Right atrium auricular region (tissue), 2 donors: ENCODE results near the gene ILDR1. TPM values are rescaled to one million over a fixed set of nuclear protein-coding genes. Genes with fewer than 3 reads are reported as not detected.

Source experiments
- DNase-seq: peaks from one replicate; pipeline ENCODE4 v3.0.0-alpha.2; 2019; ENCODE audit warnings: low spot score
- H3K27ac ChIP-seq, 2 donors: fragments of 200-600 bp; sonication (generic); 1 replicate in 1 of 2; 2 replicates in 1 of 2; pipeline ENCODE4 v1.5.1; 2016 to 2019
- H3K27me3 ChIP-seq, 2 donors: fragments of 200-600 bp; sonication (generic); one replicate each; pipeline versions ENCODE4 v1.5.1 to v1.6.0; 2017 to 2019
- H3K36me3 ChIP-seq: fragments of 200-600 bp; sonication (generic); one replicate; pipeline ENCODE4 v1.5.1; 2016
- H3K4me1 ChIP-seq, 2 donors: fragments of 200-600 bp; sonication (generic); one replicate each; pipeline versions ENCODE4 v1.5.1 to v1.6.0; 2017 to 2019
- H3K4me3 ChIP-seq, 2 donors: fragments of 200-600 bp; sonication (generic); 1 replicate in 1 of 2; 2 replicates in 1 of 2; pipeline ENCODE4 v1.5.1; 2017 to 2019; ENCODE audit warnings: mild to moderate bottlenecking in 1 of 2, moderate library complexity in 1 of 2
- H3K9me3 ChIP-seq, 2 donors: fragments of 200-600 bp; sonication (generic); one replicate each; pipeline ENCODE4 v1.5.1; 2019
- total RNA-seq, 2 donors: library from RNA; depleted of rRNA; stranded (reverse); fragments of >200 nt; gene quantifications; one replicate each; pipeline ENCODE4 v1.1.0, GENCODE V29; 2016
- TF ChIP-seq, protein P1 (sequence below), 2 donors: fragments of 200-600 bp; sonication (generic); IDR thresholded peaks; one replicate each; pipeline ENCODE4 v1.5.1; 2019; ENCODE audit warnings: antibody characterized with exemption in 2 of 2

The ILDR1 gene
- total RNA-seq, 2 donors from 2014 or later, result not detected

DNA sequence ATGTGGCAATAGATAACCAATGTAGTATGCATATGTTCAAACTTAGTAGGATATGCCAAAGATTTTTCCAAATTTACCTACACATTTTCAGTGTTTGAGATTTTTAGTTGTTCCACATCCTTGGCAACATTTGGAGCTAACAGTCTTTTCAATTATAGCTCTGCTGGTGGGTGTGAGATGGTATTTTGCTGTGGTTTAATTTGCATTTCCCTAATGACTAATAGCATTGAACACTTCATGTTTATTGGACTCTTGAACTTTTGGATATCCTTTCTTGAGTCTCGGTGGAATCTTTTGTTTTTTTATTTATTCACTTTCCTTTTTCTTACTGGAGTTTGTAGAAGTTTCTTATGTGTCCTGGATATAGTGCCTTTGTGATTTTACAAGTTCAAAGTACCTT, 11.0 kb upstream of the ILDR1 start:
- no peak overlapping the region for H3K27ac ChIP-seq
- DNase-seq, result no peak
- TF ChIP-seq, protein P1, sequence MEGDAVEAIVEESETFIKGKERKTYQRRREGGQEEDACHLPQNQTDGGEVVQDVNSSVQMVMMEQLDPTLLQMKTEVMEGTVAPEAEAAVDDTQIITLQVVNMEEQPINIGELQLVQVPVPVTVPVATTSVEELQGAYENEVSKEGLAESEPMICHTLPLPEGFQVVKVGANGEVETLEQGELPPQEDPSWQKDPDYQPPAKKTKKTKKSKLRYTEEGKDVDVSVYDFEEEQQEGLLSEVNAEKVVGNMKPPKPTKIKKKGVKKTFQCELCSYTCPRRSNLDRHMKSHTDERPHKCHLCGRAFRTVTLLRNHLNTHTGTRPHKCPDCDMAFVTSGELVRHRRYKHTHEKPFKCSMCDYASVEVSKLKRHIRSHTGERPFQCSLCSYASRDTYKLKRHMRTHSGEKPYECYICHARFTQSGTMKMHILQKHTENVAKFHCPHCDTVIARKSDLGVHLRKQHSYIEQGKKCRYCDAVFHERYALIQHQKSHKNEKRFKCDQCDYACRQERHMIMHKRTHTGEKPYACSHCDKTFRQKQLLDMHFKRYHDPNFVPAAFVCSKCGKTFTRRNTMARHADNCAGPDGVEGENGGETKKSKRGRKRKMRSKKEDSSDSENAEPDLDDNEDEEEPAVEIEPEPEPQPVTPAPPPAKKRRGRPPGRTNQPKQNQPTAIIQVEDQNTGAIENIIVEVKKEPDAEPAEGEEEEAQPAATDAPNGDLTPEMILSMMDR (IDR thresholded peaks at IDR 0.05), result no peak
- H3K9me3 ChIP-seq, result peaks cover 0 to 14% of the 10 kb centered on the region in 2 donors
- H3K4me1 ChIP-seq, result no peaks in the 10 kb centered on the region
- H3K36me3 ChIP-seq, result no peaks in the 10 kb centered on the region
- no peak overlapping the region for H3K4me3 ChIP-seq
- H3K27me3 ChIP-seq, result no peaks in the 10 kb centered on the region

DNA sequence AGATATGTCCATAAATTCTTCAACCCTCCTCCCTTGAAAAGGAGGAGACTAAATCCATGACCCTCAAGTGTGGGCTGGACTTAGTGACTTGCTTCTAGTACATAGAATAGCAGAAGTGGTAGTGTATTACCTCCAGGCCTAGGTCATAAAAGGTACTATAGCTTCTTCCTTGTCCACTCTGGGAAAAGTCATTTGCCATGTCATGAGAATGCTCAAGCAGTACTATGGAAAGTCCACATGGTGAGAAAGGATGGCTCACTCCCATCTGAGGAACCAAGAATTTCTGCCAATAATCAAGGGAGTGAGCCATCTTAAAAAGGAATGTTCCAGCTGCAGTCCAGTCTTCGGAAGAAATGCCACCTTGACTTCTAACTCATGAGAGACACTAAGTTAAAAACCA, 10.5 kb upstream of the ILDR1 start:
- Histone ChIP-seq H3K36me3 (no peaks in the 10 kb centered on the region), H3K9me3 (peaks cover 0 to 14% of the 10 kb centered on the region in 2 donors), H3K27ac (no peak overlapping the region), H3K4me1 (no peaks in the 10 kb centered on the region), H3K27me3 (no peaks in the 10 kb centered on the region), H3K4me3 (no peak overlapping the region)
- DNase-seq, result no peak
- TF ChIP-seq, protein P1 (IDR thresholded peaks at IDR 0.05), result no peak

DNA sequence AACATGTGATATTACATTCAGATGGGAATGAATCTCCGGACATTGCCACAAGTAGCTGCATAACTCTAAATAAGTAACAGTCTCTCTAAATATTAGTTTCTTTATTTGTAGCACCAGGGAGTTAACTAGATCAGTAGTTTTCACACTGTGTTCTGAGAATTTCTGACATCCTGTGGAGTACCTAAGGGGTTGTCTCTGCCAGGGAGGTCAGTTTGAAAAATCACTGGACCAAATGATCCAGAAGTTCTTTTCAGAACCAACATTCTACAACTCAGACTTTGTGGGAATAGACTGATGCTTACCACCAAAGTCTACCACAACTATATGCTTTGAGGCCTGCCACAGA, 9.0 kb upstream of the ILDR1 start:
- no peaks in the 10 kb centered on the region for H3K36me3 ChIP-seq
- DNase-seq, result no peak
- H3K4me1 ChIP-seq, result no peaks in the 10 kb centered on the region
- peaks cover 0 to 1% of the 10 kb centered on the region in 2 donors for H3K9me3 ChIP-seq
- TF ChIP-seq, protein P1 (IDR thresholded peaks at IDR 0.05), result no peak
- no peak overlapping the region for H3K27ac ChIP-seq
- H3K4me3 ChIP-seq, result no peak overlapping the region
- H3K27me3 ChIP-seq, result no peaks in the 10 kb centered on the region

DNA sequence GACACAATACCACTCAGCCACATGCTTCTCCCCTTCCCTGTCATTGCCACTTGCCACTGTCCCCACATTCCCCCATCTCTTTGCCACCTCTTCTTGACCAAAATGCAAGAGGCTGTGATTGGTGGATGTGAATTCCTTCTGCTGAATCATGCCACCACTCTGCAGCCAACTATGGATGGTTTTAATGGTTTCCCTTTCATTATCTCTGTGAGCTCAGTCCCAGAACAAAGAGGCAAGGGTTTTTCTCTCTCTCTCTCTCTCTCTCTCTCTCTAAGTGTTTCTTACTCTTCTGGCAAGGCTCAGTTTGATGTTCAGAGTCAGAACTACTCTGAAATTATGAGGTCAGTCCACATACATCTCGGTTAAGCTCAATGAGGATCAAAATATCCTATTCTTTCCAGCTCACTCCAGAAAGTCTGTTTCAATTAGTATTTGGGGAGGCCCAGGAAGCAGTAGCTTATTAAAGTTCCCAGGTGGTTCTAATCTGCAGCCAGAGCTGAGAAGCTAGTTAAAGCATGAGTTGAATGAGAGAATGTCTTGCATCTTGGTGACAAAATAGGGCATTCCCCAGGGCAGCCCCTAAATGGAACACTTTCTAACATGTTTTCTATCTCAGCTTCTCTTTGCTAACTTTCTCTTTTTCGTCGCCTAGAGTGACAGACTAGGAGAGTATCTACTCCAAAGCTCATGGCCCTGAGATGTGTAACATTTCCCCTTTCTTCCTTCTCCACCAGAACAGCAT, 8.5 kb upstream of the ILDR1 start:
- no peaks in the 10 kb centered on the region for H3K27me3 ChIP-seq
- no peak overlapping the region for H3K27ac ChIP-seq
- no peaks in the 10 kb centered on the region for H3K9me3 ChIP-seq
- DNase-seq, result no peak
- no peaks in the 10 kb centered on the region for H3K36me3 ChIP-seq
- TF ChIP-seq, protein P1 (IDR thresholded peaks at IDR 0.05), result no peak
- no peak overlapping the region for H3K4me3 ChIP-seq
- H3K4me1 ChIP-seq, result no peaks in the 10 kb centered on the region

DNA sequence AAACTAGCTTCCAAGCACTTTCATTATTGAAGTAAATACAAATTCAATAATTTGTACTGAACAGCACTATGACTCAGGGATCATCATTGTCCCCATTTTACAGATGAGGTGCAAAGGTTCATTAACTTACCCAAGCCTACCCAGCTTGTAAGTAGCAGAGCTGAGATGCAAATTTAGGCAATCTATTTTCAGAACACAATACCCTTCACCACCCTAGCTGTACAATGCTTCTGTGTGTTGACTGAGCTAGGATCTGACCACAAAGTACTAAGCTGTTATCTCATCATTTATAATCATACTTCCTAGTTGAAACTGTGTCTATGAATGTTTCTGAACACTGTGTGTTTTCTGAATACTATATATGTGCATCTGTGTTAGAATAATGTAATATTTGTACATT, 3.2 kb upstream of the ILDR1 start:
- Histone ChIP-seq H3K27me3 (peaks cover 0 to 7% of the 10 kb centered on the region in 2 donors), H3K27ac (no peak overlapping the region), H3K36me3 (no peaks in the 10 kb centered on the region), H3K4me3 (no peak overlapping the region), H3K9me3 (no peaks in the 10 kb centered on the region), H3K4me1 (no peaks in the 10 kb centered on the region)
- TF ChIP-seq, protein P1 (IDR thresholded peaks at IDR 0.05), result no peak
- no peak for DNase-seq

DNA sequence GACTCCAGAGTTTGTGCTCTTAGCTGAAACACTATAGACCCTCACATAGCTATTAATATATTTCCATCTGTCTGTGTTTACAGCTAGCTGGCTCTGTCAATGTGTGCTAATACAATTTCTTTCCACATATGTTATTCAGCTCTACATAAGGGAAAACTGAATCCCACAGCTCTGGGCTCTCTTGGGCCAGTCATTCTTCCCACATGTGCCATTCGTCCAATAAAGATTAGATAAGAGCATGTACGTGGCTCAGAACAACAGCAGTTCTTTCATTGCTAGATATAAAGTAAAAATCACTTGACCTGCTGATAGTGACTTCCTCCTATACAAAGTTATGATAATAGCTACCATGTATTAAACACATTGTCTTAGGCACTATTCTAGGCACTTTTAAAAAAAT, 2.8 kb upstream of the ILDR1 start:
- H3K36me3 ChIP-seq, result no peaks in the 10 kb centered on the region
- no peak for DNase-seq
- no peak overlapping the region for H3K27ac ChIP-seq
- TF ChIP-seq, protein P1 (IDR thresholded peaks at IDR 0.05), result no peak
- peaks cover 0 to 7% of the 10 kb centered on the region in 2 donors for H3K27me3 ChIP-seq
- no peaks in the 10 kb centered on the region for H3K9me3 ChIP-seq
- H3K4me3 ChIP-seq, result no peak overlapping the region
- no peaks in the 10 kb centered on the region for H3K4me1 ChIP-seq
